HG03095 (cell line): ENCODE results near the gene ATIC.

Experiments
- ATAC-seq: cut with Tn5 transposase; IDR thresholded peaks from one replicate; pipeline ENCODE4 v1.9.1; 2021; ENCODE audit warnings: moderate library complexity; ENCODE audit not compliant: unreplicated experiment

Gene ATIC

GRCh38 chr2:215374642-215375466 lies 63.0 kb downstream of the ATIC start:
- ATAC-seq: no peak

- no peak for ATAC-seq
Measured at GRCh38 chr2:215375467-215375830, 63.6 kb downstream of the ATIC start.

GRCh38 chr2:215376103-215376780 lies 64.4 kb downstream of the ATIC start:
- ATAC-seq: no peak

- no peak for ATAC-seq
Measured at GRCh38 chr2:215377283-215377682, 65.4 kb downstream of the ATIC start.

GRCh38 chr2:215378045-215378444 lies 66.2 kb downstream of the ATIC start:
- ATAC-seq: no peak

GRCh38 chr2:215379039-215379438 lies 67.2 kb downstream of the ATIC start:
- ATAC-seq: no peak

- no peak for ATAC-seq
Measured at GRCh38 chr2:215379948-215380347, 68.1 kb downstream of the ATIC start.

GRCh38 chr2:215380699-215381098 lies 68.8 kb downstream of the ATIC start:
- no peak for ATAC-seq

GRCh38 chr2:215382011-215382410 lies 70.2 kb downstream of the ATIC start:
- no peak for ATAC-seq

GRCh38 chr2:215382480-215382879 lies 70.6 kb downstream of the ATIC start:
- ATAC-seq: no peak

GRCh38 chr2:215383652-215384279 lies 71.9 kb downstream of the ATIC start:
- no peak for ATAC-seq

GRCh38 chr2:215384710-215385109 lies 72.9 kb downstream of the ATIC start:
- ATAC-seq: no peak

- no peak for ATAC-seq
Measured at GRCh38 chr2:215386566-215386965, 74.7 kb downstream of the ATIC start.

- no peak for ATAC-seq
Measured at GRCh38 chr2:215388002-215388728, 76.3 kb downstream of the ATIC start.

- no peak for ATAC-seq
Measured at GRCh38 chr2:215390550-215390913, 78.7 kb downstream of the ATIC start.

- no peak for ATAC-seq
Measured at GRCh38 chr2:215391531-215391930, 79.7 kb downstream of the ATIC start.

- no peak for ATAC-seq
Measured at GRCh38 chr2:215392164-215392563, 80.3 kb downstream of the ATIC start.

- ATAC-seq: no peak
Measured at GRCh38 chr2:215392687-215393270, 80.9 kb downstream of the ATIC start.

- no peak for ATAC-seq
Measured at GRCh38 chr2:215394102-215394805, 82.4 kb downstream of the ATIC start.

GRCh38 chr2:215395687-215396460 lies 84.0 kb downstream of the ATIC start:
- ATAC-seq: no peak
